SK-N-SH treated with all-trans-retinoic acid at 6 μM for 48 hours (cell line): ENCODE measurements around the gene EXD2.

ENCODE experiments used
- ARNTL ChIP-seq: fragments of 450-650 bp; formaldehyde crosslinking; IDR thresholded peaks from 2 replicates; pipeline ENCODE4 v1.5.0; 2020; ENCODE audit warnings: low read depth, mild to moderate bottlenecking, moderate library complexity, borderline replicate concordance
- PATZ1 ChIP-seq: fragments of 250-450 bp; sonication (Bioruptor Pico); IDR thresholded peaks from 2 replicates; pipeline ENCODE4 v1.8.0; 2020; ENCODE audit warnings: mild to moderate bottlenecking, moderate library complexity, borderline replicate concordance
- RARB ChIP-seq: fragments of 250-450 bp; sonication (Bioruptor Pico); IDR thresholded peaks from 2 replicates; pipeline ENCODE4 v1.8.0; 2021; ENCODE audit warnings: mild to moderate bottlenecking, moderate library complexity
- SNAI2 ChIP-seq: fragments of 250-450 bp; sonication (Bioruptor Pico); IDR thresholded peaks from 2 replicates; pipeline ENCODE4 v1.5.0; 2020; ENCODE audit warnings: mild to moderate bottlenecking, moderate library complexity
- TOX ChIP-seq: fragments of 250-450 bp; sonication (Bioruptor Pico); IDR thresholded peaks from 2 replicates; pipeline ENCODE4 v1.8.0; 2021; ENCODE audit warnings: mild to moderate bottlenecking, moderate library complexity, borderline replicate concordance
- TSHZ2 ChIP-seq: fragments of 250-450 bp; sonication (Bioruptor Pico); IDR thresholded peaks from 2 replicates; pipeline ENCODE4 v1.5.0; 2020; ENCODE audit warnings: mild to moderate bottlenecking, moderate library complexity
- ZFP30 ChIP-seq: fragments of 450-650 bp; formaldehyde crosslinking; IDR thresholded peaks from 2 replicates; pipeline ENCODE4 v1.5.0; 2022; ENCODE audit warnings: mild to moderate bottlenecking, moderate library complexity
- ZNF565 ChIP-seq: fragments of 450-650 bp; formaldehyde crosslinking; conservative IDR thresholded peaks from 2 replicates; pipeline ENCODE4 v1.5.0; 2020; ENCODE audit warnings: low read depth, mild to moderate bottlenecking, moderate library complexity

DNA sequence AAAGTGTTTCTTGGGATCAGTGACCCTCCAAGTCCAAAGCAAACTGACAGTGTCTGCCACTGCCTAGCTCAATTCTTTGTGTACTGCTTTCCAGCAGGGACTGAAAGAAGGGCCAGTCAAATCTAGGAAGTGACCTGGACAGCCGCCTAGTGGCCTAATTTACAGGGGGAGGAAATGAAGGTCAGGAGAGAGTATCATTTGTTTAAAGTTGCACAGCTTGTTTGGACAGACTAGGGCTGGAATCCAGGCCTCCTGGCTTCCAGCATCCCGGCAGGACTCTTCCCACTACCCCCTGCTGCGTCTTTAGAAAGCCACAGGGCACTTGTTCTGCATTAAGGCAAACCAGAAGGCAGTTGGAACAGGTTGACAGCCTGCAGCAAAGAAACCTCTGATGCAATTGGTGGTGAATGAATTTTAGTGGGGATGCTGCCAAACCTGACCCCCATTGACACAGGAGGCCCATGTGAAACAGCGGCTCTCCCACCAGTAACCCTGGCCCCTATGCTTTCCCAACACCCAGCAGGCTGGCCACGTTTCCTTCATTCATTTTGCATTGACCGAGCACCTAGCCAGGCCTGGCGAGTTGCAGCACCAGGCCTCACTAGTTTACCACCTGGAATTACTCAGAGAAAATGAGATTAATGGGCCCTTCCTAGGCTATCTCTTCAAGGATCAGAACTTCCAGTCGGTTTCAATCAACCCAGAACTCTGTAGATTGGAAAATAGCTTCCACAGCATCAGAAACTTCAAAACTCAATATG lies 96.9 kb downstream of the EXD2 start:
- TF ChIP-seq RARB (CRISPR knock-in tag) (no peak), ARNTL (CRISPR knock-in tag) (no peak), ZFP30 (CRISPR knock-in tag) (no peak), PATZ1 (no peak), TOX (no peak), SNAI2 (CRISPR knock-in tag) (no peak), ZNF565 (no peak), TSHZ2 (CRISPR knock-in tag) (no peak)
